ENCODE measurements around the gene GLB1L.
"Not testable (repeated sequence)": the region's sequence is repeated elsewhere in the genome, so short reads cannot be mapped to it uniquely, and the experiment has no call there.

Gene GLB1L

DNA sequence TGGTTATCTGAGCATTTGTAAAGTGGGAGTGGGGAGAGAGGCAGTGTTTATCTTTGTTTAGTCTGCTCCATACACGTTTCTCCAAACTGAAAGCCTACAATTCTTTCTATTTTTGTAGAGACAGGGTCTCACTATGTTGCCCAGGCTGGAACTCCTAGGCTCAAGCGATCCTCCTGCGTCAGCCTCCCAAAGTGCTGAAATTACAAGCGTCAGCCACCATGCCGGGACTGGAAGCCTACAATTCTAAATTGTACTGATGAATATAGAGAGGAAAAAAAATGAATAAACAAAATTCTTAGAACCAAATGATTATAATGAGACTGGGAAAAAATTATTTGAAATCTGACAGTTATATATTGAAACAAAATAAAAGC is 40.1 kb downstream of the GLB1L start:
- DNase-seq: peak; percentile 0

DNA sequence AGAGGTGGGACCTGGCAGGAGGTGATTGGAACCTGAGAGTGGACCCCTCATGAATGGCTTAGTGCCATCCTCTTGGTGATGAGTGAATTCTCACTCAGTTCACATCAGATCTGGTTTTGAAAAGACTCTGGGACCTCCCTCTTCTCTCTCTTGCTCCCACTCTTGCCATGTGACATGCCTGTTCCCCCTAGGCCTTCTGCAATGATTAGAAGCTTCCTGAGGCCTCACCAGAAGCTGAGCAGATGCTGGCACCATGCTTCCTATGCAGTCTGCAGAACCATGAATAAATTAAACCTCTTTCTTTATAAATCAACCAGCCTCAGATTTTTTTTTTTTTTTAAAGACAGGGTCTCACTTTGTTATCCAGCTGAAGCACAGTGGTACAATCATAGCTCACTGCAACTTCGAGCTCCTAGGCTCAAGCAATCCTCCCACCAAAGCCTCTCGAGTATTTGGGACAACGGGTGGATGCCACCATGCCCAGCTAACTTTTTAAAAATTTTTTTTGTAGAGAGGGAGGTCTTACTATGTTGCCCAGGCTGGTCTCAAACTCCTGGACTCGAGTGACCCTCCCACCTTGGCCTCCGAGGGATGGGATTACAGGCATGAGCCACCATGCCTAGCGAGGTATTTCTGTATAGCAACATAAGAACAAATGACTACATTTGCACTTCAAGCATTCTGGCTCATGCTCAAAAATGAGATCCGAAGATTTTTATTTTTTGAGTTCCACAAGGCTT is 40.6 kb downstream of the GLB1L start:
- DNase-seq: no peak

- not testable (repeated sequence) for DNase-seq
These were observed 43.9 kb downstream of the GLB1L start for GRCh38 chr2:219201331-219201730.

- DNase-seq: peak; percentile 1
These were observed 44.5 kb downstream of the GLB1L start for GRCh38 chr2:219200502-219201326.

DNA sequence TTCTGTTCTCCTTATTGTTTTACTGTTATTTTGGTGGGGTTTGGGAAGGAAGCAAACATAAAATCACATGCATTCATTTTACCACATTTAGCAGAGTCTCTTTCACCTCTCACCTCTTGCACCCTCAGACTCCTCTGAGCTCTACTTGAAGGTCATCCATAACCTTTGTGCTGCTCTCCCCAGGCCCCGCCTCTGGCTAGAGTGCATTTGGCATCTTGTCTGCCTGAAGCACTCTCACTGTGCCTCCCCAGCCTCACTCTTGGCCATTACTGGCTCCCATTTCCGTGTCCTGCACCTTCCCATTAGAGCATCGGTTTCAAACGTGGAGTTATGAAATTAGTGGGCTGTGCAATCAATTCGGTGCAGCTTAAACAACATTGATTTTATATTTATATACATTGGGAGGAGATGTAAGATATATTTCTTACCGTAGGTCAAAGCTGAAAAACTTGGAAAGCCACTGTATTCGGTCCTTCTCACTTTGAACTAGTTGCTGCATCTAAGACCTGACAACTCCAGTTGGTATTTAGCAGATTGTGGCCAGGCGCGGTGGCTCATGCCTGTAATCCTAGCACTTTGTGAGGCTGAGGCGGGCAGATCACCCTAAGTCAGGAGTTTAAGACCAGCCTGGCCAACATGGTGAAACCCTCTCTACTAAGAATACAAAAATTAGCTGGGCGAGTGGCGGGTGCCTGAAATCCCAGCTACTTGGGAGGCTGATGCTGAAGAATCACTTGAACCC is 45.6 kb downstream of the GLB1L start:
- DNase-seq: peak; percentile 0

DNA sequence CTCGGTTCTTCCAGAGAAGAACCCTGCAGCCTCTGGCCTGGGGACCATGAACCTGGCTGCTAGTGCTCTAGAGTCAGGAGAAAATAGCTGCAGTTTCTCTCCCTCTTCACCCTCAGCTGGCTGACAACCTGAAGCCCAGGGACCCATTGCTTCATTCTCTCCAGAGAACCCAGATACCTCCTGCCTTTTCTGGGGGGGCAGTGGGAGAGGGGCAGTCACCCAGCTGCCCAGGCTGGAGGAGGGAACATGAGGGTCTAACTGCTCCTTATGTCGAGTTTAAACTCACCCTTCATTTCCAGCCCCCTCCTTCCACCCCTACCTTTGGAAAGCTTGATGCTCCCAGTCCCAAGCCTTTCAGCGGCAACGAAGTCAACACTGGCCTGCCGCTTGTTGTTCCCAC is 46.3 kb downstream of the GLB1L start:
- peak; percentile 0 for DNase-seq

- peak; percentile 0 for DNase-seq
These were observed 47.9 kb downstream of the GLB1L start for GRCh38 chr2:219197388-219197787.

GRCh38 chr2:219186754-219187456 is 58.3 kb downstream of the GLB1L start:
- no peak for DNase-seq
